Measurements from ENCODE around the gene SACM1L. TPM values are rescaled to one million over a fixed set of nuclear protein-coding genes. Genes with fewer than 3 reads are reported as not detected.

Gene SACM1L
- total RNA-seq, 2 donors from 2014 or later = 25.1 to 49.5 TPM

- no peaks in the 10 kb centered on the region for H3K36me3 ChIP-seq (replicated peaks in 1 of 2; ENCODE audit: insufficient read depth in 1 of 2, low read depth in 2 of 2)
- peak in 1 of 4 donors; percentile 23 for DNase-seq
- H3K9me3 ChIP-seq = no peaks in the 10 kb centered on the region
- 77 to 86% methylated on average over 5 to 6 of the region's 6 CpGs for WGBS, 2 donors
- intact Hi-C loops (cut with DNase I) = no loop called here
- no peak for ATAC-seq
- H3K4me1 ChIP-seq = peaks cover 51% of the 10 kb centered on the region
- TF ChIP-seq CTCF (IDR thresholded peaks at IDR 0.05) (no peak), POLR2A (IDR thresholded peaks at IDR 0.05) (no peak)
- H3K4me3 ChIP-seq = no peak overlapping the region
- peak overlapping the region in 1 of 4 donors; percentile 34 for H3K27ac ChIP-seq
- H3K27me3 ChIP-seq = no peaks in the 10 kb centered on the region
Observed at GRCh38 chr3:45642731-45643152, 46.5 kb upstream of the SACM1L start.

- peak overlapping the region in 1 of 4 donors; percentile 14 for H3K27ac ChIP-seq
- intact Hi-C loops (cut with DNase I) = no loop called here
- no peaks in the 10 kb centered on the region for H3K36me3 ChIP-seq (replicated peaks in 1 of 2; ENCODE audit: insufficient read depth in 1 of 2, low read depth in 2 of 2)
- 77 to 83% methylated on average over 11 of the region's 11 CpGs for WGBS, 2 donors
- TF ChIP-seq CTCF (IDR thresholded peaks at IDR 0.05) (no peak), POLR2A (IDR thresholded peaks at IDR 0.05) (no peak)
- H3K4me1 ChIP-seq = peaks cover 41% of the 10 kb centered on the region
- H3K4me3 ChIP-seq = no peak overlapping the region
- H3K27me3 ChIP-seq = no peaks in the 10 kb centered on the region
- no peak for DNase-seq
- no peak for ATAC-seq
- H3K9me3 ChIP-seq = no peaks in the 10 kb centered on the region
Observed at GRCh38 chr3:45644063-45644790, 45.0 kb upstream of the SACM1L start.

- peaks cover 36% of the 10 kb centered on the region for H3K4me1 ChIP-seq
- H3K9me3 ChIP-seq = no peaks in the 10 kb centered on the region
- WGBS, 2 donors = 59 to 66% methylated on average over 5 of the region's 5 CpGs
- no peak for TF ChIP-seq POLR2A (IDR thresholded peaks at IDR 0.05)
- no peak for ATAC-seq
- intact Hi-C loops (cut with DNase I) = no loop called here
- no peaks in the 10 kb centered on the region for H3K27me3 ChIP-seq
- no peak for DNase-seq
- H3K27ac ChIP-seq = no peak overlapping the region
- no peaks in the 10 kb centered on the region for H3K36me3 ChIP-seq (replicated peaks in 1 of 2; ENCODE audit: insufficient read depth in 1 of 2, low read depth in 2 of 2)
- no peak overlapping the region for H3K4me3 ChIP-seq
Observed at GRCh38 chr3:45644791-45645201, 44.4 kb upstream of the SACM1L start.

- Histone ChIP-seq H3K27me3 (no peaks in the 10 kb centered on the region), H3K4me3 (no peak overlapping the region), H3K36me3 (replicated peaks in 1 of 2; ENCODE audit: insufficient read depth in 1 of 2, low read depth in 2 of 2) (no peaks in the 10 kb centered on the region), H3K9me3 (no peaks in the 10 kb centered on the region), H3K27ac (peak overlapping the region in 3 of 4 donors; percentile 56 to 85 (median 61)), H3K4me1 (peaks cover 22% of the 10 kb centered on the region)
- ATAC-seq (no peak), DNase-seq (peak in 1 of 4 donors; percentile 68)
- WGBS, 2 donors = 87 to 100% methylated on average over 3 to 6 of the region's 6 CpGs
- intact Hi-C loops (cut with DNase I) = no loop called here
- peak in 1 of 3 donors; percentile 9 for TF ChIP-seq POLR2A (IDR thresholded peaks at IDR 0.05)
- TF ChIP-seq CTCF (IDR thresholded peaks at IDR 0.05) = no peak
Observed at GRCh38 chr3:45646051-45646585, 43.1 kb upstream of the SACM1L start.

GRCh38 chr3:45647148-45647619 lies 42.0 kb upstream of the SACM1L start:
- H3K9me3 ChIP-seq = no peaks in the 10 kb centered on the region
- no peaks in the 10 kb centered on the region for H3K27me3 ChIP-seq
- H3K4me1 ChIP-seq = peaks cover 14% of the 10 kb centered on the region
- peak overlapping the region; percentile 19 to 85 (median 58) for H3K27ac ChIP-seq
- DNase-seq = peak in 2 of 4 donors; percentile 42 to 57
- no peak for TF ChIP-seq CTCF (IDR thresholded peaks at IDR 0.05)
- TF ChIP-seq POLR2A (IDR thresholded peaks at IDR 0.05) = peak in 1 of 3 donors; percentile 15
- H3K4me3 ChIP-seq = no peak overlapping the region
- intact Hi-C loops (cut with DNase I) = no loop called here
- no peaks in the 10 kb centered on the region for H3K36me3 ChIP-seq (replicated peaks in 1 of 2; ENCODE audit: insufficient read depth in 1 of 2, low read depth in 2 of 2)
- peak; percentile 88 for ATAC-seq
- WGBS, 2 donors = 28 to 61% methylated on average over 3 to 6 of the region's 6 CpGs

All from body of pancreas (tissue), 4 donors.